ENCODE measurements around the gene TMEM132D. TPM values are rescaled to one million over a fixed set of nuclear protein-coding genes. Genes with fewer than 3 reads are reported as not detected.

The TMEM132D gene
- total RNA-seq, 1 donor from 2014 or later: 1.0 TPM

- Histone ChIP-seq H3K36me3 (no peaks in the 10 kb centered on the region), H3K27me3 (no peaks in the 10 kb centered on the region), H3K4me3 (no peak overlapping the region), H3K27ac (no peak overlapping the region), H3K9me3 (no peaks in the 10 kb centered on the region), H3K4me1 (no peaks in the 10 kb centered on the region)
- intact Hi-C loops (cut with DNase I): no loop called here
- DNase-seq (no peak), ATAC-seq (no peak)
- no peak for TF ChIP-seq CTCF (IDR thresholded peaks at IDR 0.05)
These were observed 598.0 kb downstream of the TMEM132D start for GRCh38 chr12:129305851-129306250.

GRCh38 chr12:129304529-129304928 lies 599.3 kb downstream of the TMEM132D start:
- Histone ChIP-seq H3K4me3 (no peak overlapping the region), H3K27ac (no peak overlapping the region), H3K9me3 (no peaks in the 10 kb centered on the region), H3K27me3 (no peaks in the 10 kb centered on the region), H3K36me3 (no peaks in the 10 kb centered on the region), H3K4me1 (no peaks in the 10 kb centered on the region)
- intact Hi-C loops (cut with DNase I): no loop called here
- TF ChIP-seq CTCF (IDR thresholded peaks at IDR 0.05): no peak
- no peak for DNase-seq
- ATAC-seq: peak; percentile 40

- ATAC-seq: peak; percentile 34
- TF ChIP-seq CTCF (IDR thresholded peaks at IDR 0.05): no peak
- intact Hi-C loops (cut with DNase I): no loop called here
These were observed 603.8 kb downstream of the TMEM132D start for GRCh38 chr12:129300011-129300410.

GRCh38 chr12:129298921-129299320 lies 604.9 kb downstream of the TMEM132D start:
- no peaks in the 10 kb centered on the region for H3K4me1 ChIP-seq
- no peaks in the 10 kb centered on the region for H3K9me3 ChIP-seq
- no peak for DNase-seq
- H3K27me3 ChIP-seq: no peaks in the 10 kb centered on the region
- intact Hi-C loops (cut with DNase I): no loop called here
- no peak overlapping the region for H3K4me3 ChIP-seq
- H3K27ac ChIP-seq: no peak overlapping the region
- no peak for TF ChIP-seq CTCF (IDR thresholded peaks at IDR 0.05)
- ATAC-seq: no peak
- H3K36me3 ChIP-seq: no peaks in the 10 kb centered on the region

More at GRCh38 chr12:129300011-129300410, 603.8 kb downstream of the TMEM132D start:
- Histone ChIP-seq H3K4me1 (no peaks in the 10 kb centered on the region), H3K36me3 (no peaks in the 10 kb centered on the region), H3K9me3 (no peaks in the 10 kb centered on the region), H3K27me3 (no peaks in the 10 kb centered on the region), H3K4me3 (no peak overlapping the region), H3K27ac (no peak overlapping the region)
- no peak for DNase-seq

GRCh38 chr12:129296671-129297070 lies 607.2 kb downstream of the TMEM132D start:
- ATAC-seq (no peak), DNase-seq (no peak)
- Histone ChIP-seq H3K9me3 (no peaks in the 10 kb centered on the region), H3K36me3 (no peaks in the 10 kb centered on the region), H3K27me3 (no peaks in the 10 kb centered on the region), H3K4me3 (no peak overlapping the region), H3K27ac (no peak overlapping the region), H3K4me1 (no peaks in the 10 kb centered on the region)
- intact Hi-C loops (cut with DNase I): no loop called here
- no peak for TF ChIP-seq CTCF (IDR thresholded peaks at IDR 0.05)

- no peak for TF ChIP-seq CTCF (IDR thresholded peaks at IDR 0.05)
These were observed 609.0 kb downstream of the TMEM132D start for GRCh38 chr12:129294868-129295267.

More at GRCh38 chr12:129294868-129295267, 609.0 kb downstream of the TMEM132D start:
- no peaks in the 10 kb centered on the region for H3K36me3 ChIP-seq
- ATAC-seq (no peak), DNase-seq (no peak)
- no peaks in the 10 kb centered on the region for H3K27me3 ChIP-seq
- H3K9me3 ChIP-seq: no peaks in the 10 kb centered on the region
- H3K27ac ChIP-seq: no peak overlapping the region
- H3K4me1 ChIP-seq: no peaks in the 10 kb centered on the region
- intact Hi-C loops (cut with DNase I): no loop called here
- H3K4me3 ChIP-seq: no peak overlapping the region
